GM18873 (cell line): ENCODE measurements around the gene FZD8.
"Not testable (repeated sequence)": the region's sequence is repeated elsewhere in the genome, so short reads cannot be mapped to it uniquely, and the experiment has no call there.

Experiments used
- ATAC-seq: cut with Tn5 transposase; IDR thresholded peaks from one replicate; pipeline ENCODE4 v1.9.1; 2021; ENCODE audit warnings: mild to moderate bottlenecking, moderate library complexity, moderate number of reproducible peaks; ENCODE audit not compliant: unreplicated experiment, low FRiP score

FZD8 gene

GRCh38 chr10:35642035-35642792, at the start of gene FZD8:
Gene FZD8, minus strand, starts transcription at chr10:35642296. Its CDS starts 867 bp downstream, at chr10:35641429.
- peak; percentile 87 for ATAC-seq

- ATAC-seq: no peak
Observed at GRCh38 chr10:35691522-35692236, 49.6 kb upstream of the FZD8 start.

GRCh38 chr10:35690534-35690933, 48.4 kb upstream of the FZD8 start:
- ATAC-seq: no peak

GRCh38 chr10:35685858-35686257, 43.8 kb upstream of the FZD8 start:
- ATAC-seq: not testable (repeated sequence)

GRCh38 chr10:35685402-35685801, 43.3 kb upstream of the FZD8 start:
- ATAC-seq: no peak

GRCh38 chr10:35684586-35684985, 42.5 kb upstream of the FZD8 start:
- ATAC-seq: no peak

GRCh38 chr10:35675846-35676245, 33.8 kb upstream of the FZD8 start:
- ATAC-seq: no peak

GRCh38 chr10:35674843-35675242, 32.7 kb upstream of the FZD8 start:
- ATAC-seq: no peak

GRCh38 chr10:35668865-35669650, 27.0 kb upstream of the FZD8 start:
- ATAC-seq: no peak

- no peak for ATAC-seq
Observed at GRCh38 chr10:35667971-35668370, 25.9 kb upstream of the FZD8 start.

- ATAC-seq: no peak
Observed at GRCh38 chr10:35667270-35667889, 25.3 kb upstream of the FZD8 start.

- ATAC-seq: no peak
Observed at GRCh38 chr10:35661236-35661635, 19.1 kb upstream of the FZD8 start.

GRCh38 chr10:35659456-35659855, 17.4 kb upstream of the FZD8 start:
- ATAC-seq: no peak

- ATAC-seq: no peak
Observed at GRCh38 chr10:35657621-35658020, 15.5 kb upstream of the FZD8 start.

GRCh38 chr10:35652824-35653223, 10.7 kb upstream of the FZD8 start:
- no peak for ATAC-seq

- no peak for ATAC-seq
Observed at GRCh38 chr10:35650894-35651293, 8.8 kb upstream of the FZD8 start.

GRCh38 chr10:35644050-35644950, 2.2 kb upstream of the FZD8 start:
- no peak for ATAC-seq

- no peak for ATAC-seq
Observed at GRCh38 chr10:35643151-35644049, 1.3 kb upstream of the FZD8 start.

GRCh38 chr10:35642793-35643114, 658 bp upstream of the FZD8 start:
- ATAC-seq: no peak
